ENCODE data around the gene MAN1A1.
"Not testable (repeated sequence)": the region's sequence is repeated elsewhere in the genome, so short reads cannot be mapped to it uniquely, and the experiment has no call there.

Gene MAN1A1

GRCh38 chr6:119301429-119301828 lies 48.1 kb downstream of the MAN1A1 start:
- no peak for DNase-seq

- no peak for DNase-seq
Observed at GRCh38 chr6:119299694-119300093, 49.9 kb downstream of the MAN1A1 start.

- DNase-seq, result no peak
Observed at GRCh38 chr6:119297049-119297448, 52.5 kb downstream of the MAN1A1 start.

GRCh38 chr6:119296036-119297035 lies 53.2 kb downstream of the MAN1A1 start:
- DNase-seq, result no peak

- no peak for DNase-seq
Observed at GRCh38 chr6:119294984-119295383, 54.6 kb downstream of the MAN1A1 start.

GRCh38 chr6:119291060-119291459 lies 58.5 kb downstream of the MAN1A1 start:
- not testable (repeated sequence) for DNase-seq

GRCh38 chr6:119290306-119290705 lies 59.3 kb downstream of the MAN1A1 start:
- no peak for DNase-seq

GRCh38 chr6:119289651-119290050 lies 59.9 kb downstream of the MAN1A1 start:
- DNase-seq, result no peak

GRCh38 chr6:119285908-119286625 lies 63.5 kb downstream of the MAN1A1 start:
- DNase-seq, result no peak

GRCh38 chr6:119284861-119285521 lies 64.6 kb downstream of the MAN1A1 start:
- no peak for DNase-seq

- DNase-seq, result no peak
Observed at GRCh38 chr6:119283979-119284545, 65.5 kb downstream of the MAN1A1 start.

GRCh38 chr6:119283214-119283613 lies 66.3 kb downstream of the MAN1A1 start:
- DNase-seq, result no peak

- DNase-seq, result no peak
Observed at GRCh38 chr6:119280668-119281067, 68.9 kb downstream of the MAN1A1 start.

GRCh38 chr6:119280080-119280479 lies 69.5 kb downstream of the MAN1A1 start:
- DNase-seq, result no peak

GRCh38 chr6:119278625-119279024 lies 70.9 kb downstream of the MAN1A1 start:
- DNase-seq, result no peak

GRCh38 chr6:119277052-119277451 lies 72.5 kb downstream of the MAN1A1 start:
- no peak for DNase-seq

- DNase-seq, result no peak
Observed at GRCh38 chr6:119276211-119276610, 73.3 kb downstream of the MAN1A1 start.

- DNase-seq, result no peak
Observed at GRCh38 chr6:119274197-119274595, 75.4 kb downstream of the MAN1A1 start.

- no peak for DNase-seq
Observed at GRCh38 chr6:119273272-119274196, 76.0 kb downstream of the MAN1A1 start.

GRCh38 chr6:119270545-119270944 lies 79.0 kb downstream of the MAN1A1 start:
- DNase-seq, result no peak

- DNase-seq, result no peak
Observed at GRCh38 chr6:119269266-119270103, 80.1 kb downstream of the MAN1A1 start.
